Uterus (tissue), 4 donors: ENCODE results near the gene CA10. TPM values are rescaled to one million over a fixed set of nuclear protein-coding genes. Genes with fewer than 3 reads are reported as not detected.

Source experiments
- DNase-seq, 2 donors: peaks; one replicate each; pipeline ENCODE4 v3.0.0-alpha.2; 2019 to 2020
- H3K27ac ChIP-seq, 2 donors: fragments of 200-600 bp; sonication (generic); 1 replicate in 1 of 2; 2 replicates in 1 of 2; pipeline ENCODE4 v1.5.1; 2016 to 2018
- H3K27me3 ChIP-seq, 2 donors: fragments of 200-600 bp; sonication (generic); one replicate each; pipeline ENCODE4 v1.5.1; 2018 to 2019; ENCODE audit warnings: control low read depth in 1 of 2
- H3K36me3 ChIP-seq, 2 donors: fragments of 200-600 bp; sonication (generic); one replicate each; pipeline ENCODE4 v1.5.1; 2019; ENCODE audit warnings: control low read depth in 1 of 2
- H3K4me1 ChIP-seq, 2 donors: fragments of 200-600 bp; sonication (generic); one replicate each; pipeline ENCODE4 v1.5.1; 2018 to 2019; ENCODE audit warnings: control low read depth in 1 of 2
- H3K4me3 ChIP-seq, 2 donors: fragments of 200-600 bp; sonication (generic); 1 replicate in 1 of 2; 2 replicates in 1 of 2; pipeline ENCODE4 v1.5.1; 2018 to 2019; ENCODE audit warnings: mild to moderate bottlenecking in 1 of 2
- H3K9me3 ChIP-seq, 2 donors: fragments of 200-600 bp; sonication (generic); one replicate each; pipeline ENCODE4 v1.5.1; 2019; ENCODE audit warnings: control low read depth in 1 of 2
- POLR2A ChIP-seq, 2 donors: fragments of 450-650 bp; IDR thresholded peaks; one replicate each; pipeline ENCODE4 v1.6.1; 2016; ENCODE audit warnings: antibody characterized with exemption in 2 of 2, mild to moderate bottlenecking in 1 of 2, moderate library complexity in 1 of 2
- intact Hi-C: fragments of 100-400 bp; cut with DNase I; formaldehyde crosslinking; loops from one replicate; pipeline ENCODE4 v1.15.1; 2023; ENCODE audit warnings: low total_unique reads
- total RNA-seq, 4 donors: library from RNA; depleted of rRNA in 3 of 4; stranded (reverse); fragments of >200 nt in 3 of 4; gene quantifications; one replicate each; pipeline versions ENCODE4 v1.1.0 to v1.2.4, GENCODE V29; 2014 to 2023
- TF ChIP-seq, protein P1 (sequence below), 4 experiments: fragments of 200-600 bp in 2 of 4; fragments of 450-650 bp in 2 of 4; sonication (generic) in 2 of 4; IDR thresholded peaks; one replicate each; pipeline ENCODE4 v1.5.1; 2016 to 2019; ENCODE audit warnings: antibody characterized with exemption in 4 of 4, mild to moderate bottlenecking in 2 of 4, moderate library complexity in 1 of 4
- donor health status: DM: yes; HTN: yes; CAD: no.

CA10 gene
- total RNA-seq, 4 donors from 2014 or later, result 5.3 TPM; not detected in 3

DNA sequence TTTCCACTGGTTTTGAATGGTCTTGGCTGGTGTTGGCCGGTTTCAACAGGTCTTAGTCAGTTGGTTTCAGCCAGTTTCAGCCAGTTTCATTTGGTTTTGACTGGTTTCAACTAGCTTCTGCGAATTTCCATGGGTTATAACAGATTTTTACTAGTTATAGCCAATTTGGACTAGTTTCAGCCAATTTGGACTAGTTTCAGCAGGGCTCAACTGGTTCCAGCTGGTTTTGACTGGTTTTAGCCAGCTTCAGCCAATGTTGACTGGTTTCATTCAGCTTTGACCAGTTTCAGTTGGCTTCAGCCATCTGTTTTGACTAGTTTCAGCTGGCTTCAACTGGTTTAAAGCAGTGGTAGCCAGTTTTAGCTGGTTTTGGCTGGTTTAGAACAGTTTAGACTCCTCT is 465.6 kb downstream of the CA10 start:
- TF ChIP-seq POLR2A (IDR thresholded peaks at IDR 0.05), result no peak
- TF ChIP-seq, protein P1, sequence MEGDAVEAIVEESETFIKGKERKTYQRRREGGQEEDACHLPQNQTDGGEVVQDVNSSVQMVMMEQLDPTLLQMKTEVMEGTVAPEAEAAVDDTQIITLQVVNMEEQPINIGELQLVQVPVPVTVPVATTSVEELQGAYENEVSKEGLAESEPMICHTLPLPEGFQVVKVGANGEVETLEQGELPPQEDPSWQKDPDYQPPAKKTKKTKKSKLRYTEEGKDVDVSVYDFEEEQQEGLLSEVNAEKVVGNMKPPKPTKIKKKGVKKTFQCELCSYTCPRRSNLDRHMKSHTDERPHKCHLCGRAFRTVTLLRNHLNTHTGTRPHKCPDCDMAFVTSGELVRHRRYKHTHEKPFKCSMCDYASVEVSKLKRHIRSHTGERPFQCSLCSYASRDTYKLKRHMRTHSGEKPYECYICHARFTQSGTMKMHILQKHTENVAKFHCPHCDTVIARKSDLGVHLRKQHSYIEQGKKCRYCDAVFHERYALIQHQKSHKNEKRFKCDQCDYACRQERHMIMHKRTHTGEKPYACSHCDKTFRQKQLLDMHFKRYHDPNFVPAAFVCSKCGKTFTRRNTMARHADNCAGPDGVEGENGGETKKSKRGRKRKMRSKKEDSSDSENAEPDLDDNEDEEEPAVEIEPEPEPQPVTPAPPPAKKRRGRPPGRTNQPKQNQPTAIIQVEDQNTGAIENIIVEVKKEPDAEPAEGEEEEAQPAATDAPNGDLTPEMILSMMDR (IDR thresholded peaks at IDR 0.05), result no peak
- Histone ChIP-seq H3K4me1 (no peaks in the 10 kb centered on the region), H3K9me3 (no peaks in the 10 kb centered on the region), H3K36me3 (no peaks in the 10 kb centered on the region), H3K4me3 (no peak overlapping the region), H3K27me3 (no peaks in the 10 kb centered on the region), H3K27ac (no peak overlapping the region)
- intact Hi-C loops, result no loop called here
- no peak for DNase-seq

DNA sequence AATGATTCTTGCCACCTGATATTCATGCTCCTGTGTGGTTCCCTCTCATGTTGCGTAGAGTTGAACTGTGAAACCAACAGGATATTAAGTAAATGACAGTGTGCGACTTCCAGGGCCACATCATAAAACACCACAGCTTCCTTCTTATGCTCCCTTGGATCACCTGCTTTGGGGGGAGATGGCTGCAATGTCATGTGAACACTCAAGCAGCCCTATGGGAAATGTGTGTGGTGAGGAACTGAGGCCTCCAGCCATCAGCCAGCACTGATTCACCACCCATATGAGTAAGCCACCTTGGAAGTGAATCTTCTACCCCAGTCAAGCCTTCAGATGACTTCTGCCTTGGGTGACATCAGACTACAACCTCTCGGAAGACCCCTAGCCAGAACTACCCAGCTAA is 470.6 kb downstream of the CA10 start:
- no peak overlapping the region for H3K4me3 ChIP-seq
- no peaks in the 10 kb centered on the region for H3K36me3 ChIP-seq
- no peak overlapping the region for H3K27ac ChIP-seq
- H3K4me1 ChIP-seq, result no peaks in the 10 kb centered on the region
- TF ChIP-seq POLR2A (IDR thresholded peaks at IDR 0.05), result no peak
- TF ChIP-seq, protein P1 (IDR thresholded peaks at IDR 0.05), result no peak
- no peak for DNase-seq
- intact Hi-C loops, result no loop called here
- no peaks in the 10 kb centered on the region for H3K27me3 ChIP-seq
- no peaks in the 10 kb centered on the region for H3K9me3 ChIP-seq

DNA sequence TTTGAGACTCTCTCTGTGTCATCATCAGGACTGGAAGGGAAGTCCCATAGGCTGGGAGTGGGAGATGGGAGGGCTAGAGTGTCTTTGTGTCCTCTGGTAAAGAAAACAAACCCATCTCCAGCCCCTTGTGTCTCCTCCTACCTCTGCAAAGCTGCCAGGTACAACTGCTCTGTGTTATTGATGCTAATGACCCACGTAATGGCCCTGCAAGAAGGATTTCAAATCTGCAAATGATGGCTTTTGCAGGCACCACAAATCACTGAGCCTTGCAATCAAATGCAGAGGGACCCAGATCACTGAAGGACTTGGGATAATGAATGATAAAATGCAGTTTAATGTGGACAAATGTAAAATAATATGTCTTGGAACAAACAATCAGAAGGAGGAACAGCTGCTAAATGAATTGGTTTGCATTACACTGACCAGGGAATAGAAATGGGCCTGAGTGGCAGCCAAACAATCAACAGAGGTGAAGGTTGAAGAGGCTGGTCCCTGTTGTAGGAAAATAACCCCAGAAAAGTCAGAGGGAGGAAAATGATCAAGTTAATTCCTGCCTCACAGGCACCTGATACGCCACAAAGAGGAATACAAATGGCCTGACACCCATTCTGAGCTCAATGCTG is 473.1 kb downstream of the CA10 start:
- H3K9me3 ChIP-seq, result no peaks in the 10 kb centered on the region
- no peaks in the 10 kb centered on the region for H3K36me3 ChIP-seq
- no peak for TF ChIP-seq POLR2A (IDR thresholded peaks at IDR 0.05)
- TF ChIP-seq, protein P1 (IDR thresholded peaks at IDR 0.05), result no peak
- no peak overlapping the region for H3K4me3 ChIP-seq
- H3K27ac ChIP-seq, result no peak overlapping the region
- intact Hi-C loops, result no loop called here
- H3K4me1 ChIP-seq, result no peaks in the 10 kb centered on the region
- DNase-seq, result no peak
- H3K27me3 ChIP-seq, result no peaks in the 10 kb centered on the region

DNA sequence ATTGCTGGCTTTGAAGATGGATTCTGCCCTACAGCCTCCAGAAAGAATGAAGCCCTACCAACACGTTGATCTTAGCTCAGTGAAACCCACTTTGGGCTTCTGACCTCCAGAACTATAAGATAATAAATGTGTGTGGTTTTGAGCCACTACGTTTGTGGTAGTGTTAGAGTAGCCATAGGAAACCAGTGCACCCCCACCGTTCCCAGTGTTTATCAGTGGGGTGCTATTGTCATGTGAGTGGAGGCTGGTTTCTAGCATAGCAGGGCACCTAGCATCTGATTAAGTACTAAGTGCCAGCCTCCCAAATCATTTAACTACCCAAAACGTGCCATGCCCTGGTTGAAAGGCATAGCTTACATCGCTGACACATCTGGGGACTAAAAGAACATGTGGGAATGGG is 474.3 kb downstream of the CA10 start:
- Histone ChIP-seq H3K27ac (no peak overlapping the region), H3K4me3 (no peak overlapping the region), H3K4me1 (no peaks in the 10 kb centered on the region), H3K9me3 (no peaks in the 10 kb centered on the region), H3K36me3 (no peaks in the 10 kb centered on the region), H3K27me3 (no peaks in the 10 kb centered on the region)
- intact Hi-C loops, result no loop called here
- no peak for DNase-seq
- TF ChIP-seq, protein P1 (IDR thresholded peaks at IDR 0.05), result no peak
- TF ChIP-seq POLR2A (IDR thresholded peaks at IDR 0.05), result no peak

DNA sequence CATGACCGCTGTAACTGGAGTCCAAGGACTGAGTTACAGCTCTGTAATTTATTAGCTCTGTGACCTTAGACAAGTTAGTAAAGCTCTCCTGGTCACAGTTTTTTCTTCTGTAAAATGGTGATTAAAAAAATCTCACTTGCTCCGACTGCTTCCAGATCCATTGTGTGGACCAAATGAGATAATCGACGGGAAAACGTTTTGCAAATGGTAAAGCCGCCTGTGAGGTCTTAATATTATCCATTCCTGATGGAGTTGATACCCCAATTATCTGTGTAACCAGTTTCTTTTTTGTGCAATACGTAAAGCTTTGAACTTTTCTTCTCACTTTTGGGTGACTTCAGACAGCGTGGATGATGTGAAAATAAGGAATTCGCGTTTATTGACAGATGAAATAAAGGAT is 475.2 kb downstream of the CA10 start:
- H3K27me3 ChIP-seq, result no peaks in the 10 kb centered on the region
- no peak for DNase-seq
- intact Hi-C loops, result no loop called here
- TF ChIP-seq POLR2A (IDR thresholded peaks at IDR 0.05), result no peak
- TF ChIP-seq, protein P1 (IDR thresholded peaks at IDR 0.05), result no peak
- H3K4me1 ChIP-seq, result no peaks in the 10 kb centered on the region
- no peak overlapping the region for H3K27ac ChIP-seq
- H3K36me3 ChIP-seq, result no peaks in the 10 kb centered on the region
- H3K4me3 ChIP-seq, result no peak overlapping the region
- no peaks in the 10 kb centered on the region for H3K9me3 ChIP-seq
